H9 (cell line): ENCODE measurements around the gene IFI35. TPM values are rescaled to one million over a fixed set of nuclear protein-coding genes. Genes with fewer than 3 reads are reported as not detected.
"Not testable (repeated sequence)": the region's sequence is repeated elsewhere in the genome, so short reads cannot be mapped to it uniquely, and the experiment has no call there.

Source experiments
- DNase-seq: peaks from one replicate; pipeline ENCODE4 v3.0.0-alpha.2; 2017
- H2AFZ ChIP-seq: one replicate; pipeline ENCODE4 v1.6.1; 2013; ENCODE audit warnings: mild to moderate bottlenecking, low read length, control low read depth, moderate library complexity
- H2AK5ac ChIP-seq: 2 replicates; pipeline ENCODE4 v1.6.1; 2013; ENCODE audit warnings: low read length, control low read depth, mixed read lengths; ENCODE audit not compliant: insufficient read length
- H2BK120ac ChIP-seq: one replicate; pipeline ENCODE4 v1.6.1; 2013; ENCODE audit warnings: low read depth, mild to moderate bottlenecking, low read length, control low read depth, inconsistent platforms; ENCODE audit not compliant: poor library complexity, severe bottlenecking
- H2BK12ac ChIP-seq: 2 replicates; pipeline ENCODE4 v1.6.1; 2013; ENCODE audit warnings: low read length, control low read depth, mixed read lengths, low read depth; ENCODE audit not compliant: insufficient read length
- H2BK15ac ChIP-seq: 2 replicates; pipeline ENCODE4 v1.6.1; 2013; ENCODE audit warnings: low read depth, low read length, control low read depth
- H2BK20ac ChIP-seq: one replicate; pipeline ENCODE4 v1.6.1; 2013; ENCODE audit warnings: low read depth, mild to moderate bottlenecking, low read length, control low read depth, inconsistent platforms; ENCODE audit not compliant: poor library complexity, severe bottlenecking
- H2BK5ac ChIP-seq: 2 replicates; pipeline ENCODE4 v1.6.1; 2013; ENCODE audit warnings: low read length, control low read depth, mixed read lengths; ENCODE audit not compliant: insufficient read length
- H3K14ac ChIP-seq: 2 replicates; pipeline ENCODE4 v1.6.1; 2013; ENCODE audit warnings: low read length, control low read depth; ENCODE audit not compliant: insufficient read depth
- H3K18ac ChIP-seq: 2 replicates; pipeline ENCODE4 v1.6.1; 2013; ENCODE audit warnings: low read depth, mild to moderate bottlenecking, mixed read lengths, low read length, control low read depth; ENCODE audit not compliant: insufficient read length
- H3K23ac ChIP-seq: 2 replicates; pipeline ENCODE4 v1.6.1; 2013; ENCODE audit warnings: low read length, control low read depth, mixed read lengths, low read depth; ENCODE audit not compliant: insufficient read length
- H3K23me2 ChIP-seq: 2 replicates; pipeline ENCODE4 v1.6.1; 2013; ENCODE audit warnings: low read depth, mild to moderate bottlenecking, mixed read lengths, low read length, control low read depth; ENCODE audit not compliant: insufficient read length, poor library complexity, severe bottlenecking
- H3K27ac ChIP-seq: 2 replicates; pipeline ENCODE4 v1.5.1; 2013; ENCODE audit warnings: low read length, control low read depth, mixed read lengths, low read depth; ENCODE audit not compliant: insufficient read length
- H3K27me3 ChIP-seq: 2 replicates; pipeline ENCODE4 v1.6.1; 2013; ENCODE audit warnings: low read length, control low read depth, inconsistent platforms; ENCODE audit not compliant: insufficient read depth
- H3K4ac ChIP-seq: 2 replicates; pipeline ENCODE4 v1.6.1; 2013; ENCODE audit warnings: low read depth, mild to moderate bottlenecking, control low read depth, inconsistent platforms, low read length, moderate library complexity
- H3K4me1 ChIP-seq: 2 replicates; pipeline ENCODE4 v1.6.1; 2013; ENCODE audit warnings: low read length, control low read depth, inconsistent platforms; ENCODE audit not compliant: insufficient read depth
- H3K4me2 ChIP-seq: 2 replicates; pipeline ENCODE4 v1.6.1; 2013; ENCODE audit warnings: low read length, control low read depth, mixed read lengths; ENCODE audit not compliant: insufficient read length, insufficient read depth
- H3K56ac ChIP-seq: 2 replicates; pipeline ENCODE4 v1.6.1; 2013; ENCODE audit warnings: low read depth, mild to moderate bottlenecking, mixed read lengths, low read length, control low read depth; ENCODE audit not compliant: insufficient read length
- H3K79me1 ChIP-seq: 2 replicates; pipeline ENCODE4 v1.6.1; 2013; ENCODE audit warnings: low read depth, mild to moderate bottlenecking, moderate library complexity, low read length, control low read depth, inconsistent platforms; ENCODE audit not compliant: insufficient read depth, poor library complexity, severe bottlenecking
- H3K79me2 ChIP-seq: 2 replicates; pipeline ENCODE4 v1.6.1; 2013; ENCODE audit warnings: low read length, control low read depth, inconsistent platforms; ENCODE audit not compliant: insufficient read depth
- H3K9ac ChIP-seq: 2 replicates; pipeline ENCODE4 v1.6.1; 2013; ENCODE audit warnings: low read length, control low read depth, mixed read lengths; ENCODE audit not compliant: insufficient read length; ENCODE audit errors: extremely low read depth
- H3K9me3 ChIP-seq: one replicate; pipeline ENCODE4 v1.6.1; 2013; ENCODE audit warnings: low read depth, low read length, inconsistent platforms; ENCODE audit not compliant: control insufficient read depth
- H3T11ph ChIP-seq: one replicate; pipeline ENCODE4 v1.6.1; 2013; ENCODE audit warnings: mild to moderate bottlenecking, low read length, control low read depth, inconsistent platforms
- H4K20me1 ChIP-seq: one replicate; pipeline ENCODE4 v1.6.1; 2013; ENCODE audit not compliant: control insufficient read depth, insufficient read length, insufficient read depth
- H4K5ac ChIP-seq: 2 replicates; pipeline ENCODE4 v1.6.1; 2013; ENCODE audit warnings: low read depth, mild to moderate bottlenecking, mixed read lengths, low read length, control low read depth; ENCODE audit not compliant: insufficient read length
- H4K8ac ChIP-seq: replicated peaks from 2 replicates; pipeline ENCODE4 v1.6.1; 2013; ENCODE audit warnings: low read length, control low read depth, mixed read lengths, low read depth; ENCODE audit not compliant: insufficient read length
- H4K91ac ChIP-seq: 2 replicates; pipeline ENCODE4 v1.6.1; 2013; ENCODE audit warnings: low read depth, mild to moderate bottlenecking, moderate library complexity, mixed read lengths, low read length, control low read depth; ENCODE audit not compliant: insufficient read length
- H3K27ac Mint-ChIP-seq, 3 experiments: 2 replicates in 2 of 3; 3 replicates in 1 of 3; pipeline ENCODE4 v1.8.0; 2020 to 2021; ENCODE audit warnings: mixed read lengths in 3 of 3, mild to moderate bottlenecking in 1 of 3, moderate library complexity in 1 of 3
- H3K27me3 Mint-ChIP-seq: 2 replicates; pipeline ENCODE4 v1.8.0; 2021; ENCODE audit warnings: low read depth, mild to moderate bottlenecking, moderate library complexity, mixed read lengths
- H3K36me3 Mint-ChIP-seq, 3 experiments: 2 replicates in 2 of 3; 3 replicates in 1 of 3; pipeline ENCODE4 v1.8.0; 2020 to 2021; ENCODE audit warnings: low read depth in 3 of 3, mixed read lengths in 3 of 3; ENCODE audit not compliant: insufficient read depth in 1 of 3
- H3K4me1 Mint-ChIP-seq, 2 experiments: 2 replicates each; pipeline ENCODE4 v1.8.0; 2020; ENCODE audit warnings: mixed read lengths in 2 of 2
- H3K4me3 Mint-ChIP-seq, 2 experiments: 2 replicates in 1 of 2; 3 replicates in 1 of 2; pipeline ENCODE4 v1.8.0; 2020 to 2021; ENCODE audit warnings: mild to moderate bottlenecking in 2 of 2, mixed read lengths in 2 of 2, moderate library complexity in 1 of 2
- H3K9me3 Mint-ChIP-seq, 2 experiments: 2 replicates in 1 of 2; 3 replicates in 1 of 2; pipeline ENCODE4 v1.8.0; 2020; ENCODE audit warnings: mild to moderate bottlenecking in 2 of 2, mixed read lengths in 2 of 2, moderate library complexity in 1 of 2
- CTCF ChIP-seq: fragments of 200-600 bp; sonication (generic); conservative IDR thresholded peaks from 3 replicates; pipeline ENCODE4 v1.8.0; 2021; ENCODE audit warnings: antibody characterized with exemption, mild to moderate bottlenecking
- WGBS: extraction: QIAGEN DNeasy Blood & Tissue Kit; methylation state at CpG from one replicate; pipeline ENCODE4 v1.1.7; 2013; ENCODE audit warnings: missing lambda C conversion rate, low lambda C conversion rate, mixed read lengths; ENCODE audit not compliant: insufficient read length; ENCODE audit errors: extremely low coverage; 5-methylcytosine and 5-hydroxymethylcytosine counted together
- total RNA-seq: library from RNA; stranded (reverse); gene quantifications from 2 replicates; pipeline ENCODE4 v1.2.1, GENCODE V29; 2021

Gene IFI35
- total RNA-seq, 1 experiment from 2014 or later: 4.2 TPM

DNA sequence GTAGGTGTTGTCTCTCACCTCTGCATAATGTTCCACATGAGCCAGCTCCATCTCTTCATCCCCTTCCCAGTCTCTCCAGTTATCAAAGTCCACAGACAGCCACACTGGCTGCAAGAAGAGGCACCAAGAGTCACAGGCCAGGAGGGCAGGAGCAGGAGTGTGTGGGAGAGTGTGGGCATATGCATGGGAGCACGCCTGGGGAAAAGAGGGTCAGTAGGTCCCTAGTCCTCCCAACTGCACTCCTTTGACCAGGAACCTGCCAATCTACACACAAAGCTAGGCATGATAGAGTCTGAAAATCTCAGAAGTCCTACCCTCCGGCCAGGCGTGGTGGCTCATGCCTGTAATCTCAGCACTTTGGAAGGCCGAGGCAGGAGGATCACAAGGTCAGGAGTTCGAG is 35.0 kb upstream of the IFI35 start:
- H3T11ph ChIP-seq: no peak overlapping the region
- Mint-ChIP-seq H3K27ac (no peak overlapping the region), H3K4me1 (no peaks in the 10 kb centered on the region), H3K27me3 (no peaks in the 10 kb centered on the region), H3K36me3 (peaks cover 0 to 4% (median 3%) of the 10 kb centered on the region in 3 experiments; a peak in 3 of 7 replicates), H3K9me3 (no peaks in the 10 kb centered on the region), H3K4me3 (no peak overlapping the region)
- no peak overlapping the region for H3K23ac ChIP-seq
- H3K56ac ChIP-seq: no peak overlapping the region
- no peaks in the 10 kb centered on the region for H3K79me1 ChIP-seq
- no peaks in the 10 kb centered on the region for H3K9me3 ChIP-seq
- H2AFZ ChIP-seq: no peak overlapping the region
- H2BK15ac ChIP-seq: no peak overlapping the region
- no peak for DNase-seq
- no peak overlapping the region for H3K9ac ChIP-seq
- no peak overlapping the region for H4K8ac ChIP-seq
- no peaks in the 10 kb centered on the region for H4K20me1 ChIP-seq
- no peak overlapping the region for H4K5ac ChIP-seq
- H2BK120ac ChIP-seq: no peak overlapping the region
- H2BK20ac ChIP-seq: no peak overlapping the region
- no CpG with 5 or more reads among the region's 5 CpGs for WGBS
- H3K4me2 ChIP-seq: no peak overlapping the region
- no peaks in the 10 kb centered on the region for H3K27me3 ChIP-seq
- no peak for TF ChIP-seq CTCF
- H3K23me2 ChIP-seq: no peaks in the 10 kb centered on the region
- H3K4me1 ChIP-seq: no peaks in the 10 kb centered on the region
- H2BK5ac ChIP-seq: no peak overlapping the region
- H4K91ac ChIP-seq: no peak overlapping the region
- H3K14ac ChIP-seq: no peak overlapping the region
- no peak overlapping the region for H3K4ac ChIP-seq
- H2AK5ac ChIP-seq: no peak overlapping the region
- H2BK12ac ChIP-seq: no peak overlapping the region
- no peak overlapping the region for H3K18ac ChIP-seq
- no peak overlapping the region for H3K27ac ChIP-seq
- H3K79me2 ChIP-seq: no peaks in the 10 kb centered on the region

GRCh38 chr17:42973323-42973722 is 33.3 kb upstream of the IFI35 start:
- not testable (repeated sequence) for DNase-seq, H3K79me1 ChIP-seq, H3K23ac ChIP-seq, H3K23me2 ChIP-seq, H3K4ac ChIP-seq, H3K79me2 ChIP-seq, H3K9ac ChIP-seq, H3K27me3 ChIP-seq, H4K8ac ChIP-seq, H3K27ac Mint-ChIP-seq, H2BK12ac ChIP-seq, H2BK120ac ChIP-seq, H3K27me3 Mint-ChIP-seq, H2AFZ ChIP-seq, H3K56ac ChIP-seq, H3K36me3 Mint-ChIP-seq, H3K4me1 Mint-ChIP-seq, H3T11ph ChIP-seq, H4K5ac ChIP-seq, H2BK5ac ChIP-seq, H2BK20ac ChIP-seq, H3K14ac ChIP-seq, H3K27ac ChIP-seq, H4K20me1 ChIP-seq, H4K91ac ChIP-seq, H3K4me1 ChIP-seq, H3K18ac ChIP-seq, H2BK15ac ChIP-seq, H3K4me2 ChIP-seq, H2AK5ac ChIP-seq, H3K9me3 ChIP-seq, H3K9me3 Mint-ChIP-seq, H3K4me3 Mint-ChIP-seq
- WGBS: no CpG with 5 or more reads among the region's 18 CpGs
